Measurements from ENCODE around the gene COX6B2. TPM values are rescaled to one million over a fixed set of nuclear protein-coding genes. Genes with fewer than 3 reads are reported as not detected.

COX6B2 gene
- total RNA-seq, 1 donor from 2014 or later = 0.87 TPM

DNA sequence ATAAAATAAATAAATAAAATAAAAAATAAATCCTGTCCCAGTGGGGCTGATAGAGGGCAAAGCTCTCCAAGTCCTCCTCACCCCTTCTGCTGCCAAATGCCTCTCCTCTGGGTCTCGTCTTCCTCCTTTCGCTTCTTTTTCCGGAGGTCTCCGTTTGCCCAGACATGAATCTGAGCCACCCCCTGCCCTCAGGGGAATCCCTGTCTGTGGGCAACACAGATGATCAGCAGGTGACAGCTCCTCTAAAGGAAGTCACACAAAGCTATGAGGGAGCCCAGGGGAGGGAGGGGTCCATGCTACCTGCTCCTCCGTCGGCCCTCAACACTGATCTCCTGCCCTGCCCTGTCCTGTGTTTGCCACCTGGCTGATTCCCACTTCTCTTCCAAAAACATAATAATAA is 29.9 kb downstream of the COX6B2 start:
- Mint-ChIP-seq H3K4me3 (no peak overlapping the region), H3K27ac (no peak overlapping the region), H3K36me3 (no peaks in the 10 kb centered on the region), H3K27me3 (peaks cover 14% of the 10 kb centered on the region), H3K4me1 (ENCODE audit: unreplicated experiment) (no peaks in the 10 kb centered on the region), H3K9me3 (no peaks in the 10 kb centered on the region)
- DNase-seq (ENCODE audit: extremely low spot score, unreplicated experiment) = no peak
- TF ChIP-seq, protein P1, sequence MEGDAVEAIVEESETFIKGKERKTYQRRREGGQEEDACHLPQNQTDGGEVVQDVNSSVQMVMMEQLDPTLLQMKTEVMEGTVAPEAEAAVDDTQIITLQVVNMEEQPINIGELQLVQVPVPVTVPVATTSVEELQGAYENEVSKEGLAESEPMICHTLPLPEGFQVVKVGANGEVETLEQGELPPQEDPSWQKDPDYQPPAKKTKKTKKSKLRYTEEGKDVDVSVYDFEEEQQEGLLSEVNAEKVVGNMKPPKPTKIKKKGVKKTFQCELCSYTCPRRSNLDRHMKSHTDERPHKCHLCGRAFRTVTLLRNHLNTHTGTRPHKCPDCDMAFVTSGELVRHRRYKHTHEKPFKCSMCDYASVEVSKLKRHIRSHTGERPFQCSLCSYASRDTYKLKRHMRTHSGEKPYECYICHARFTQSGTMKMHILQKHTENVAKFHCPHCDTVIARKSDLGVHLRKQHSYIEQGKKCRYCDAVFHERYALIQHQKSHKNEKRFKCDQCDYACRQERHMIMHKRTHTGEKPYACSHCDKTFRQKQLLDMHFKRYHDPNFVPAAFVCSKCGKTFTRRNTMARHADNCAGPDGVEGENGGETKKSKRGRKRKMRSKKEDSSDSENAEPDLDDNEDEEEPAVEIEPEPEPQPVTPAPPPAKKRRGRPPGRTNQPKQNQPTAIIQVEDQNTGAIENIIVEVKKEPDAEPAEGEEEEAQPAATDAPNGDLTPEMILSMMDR (conservative IDR thresholded peaks at IDR 0.05) = no peak

DNA sequence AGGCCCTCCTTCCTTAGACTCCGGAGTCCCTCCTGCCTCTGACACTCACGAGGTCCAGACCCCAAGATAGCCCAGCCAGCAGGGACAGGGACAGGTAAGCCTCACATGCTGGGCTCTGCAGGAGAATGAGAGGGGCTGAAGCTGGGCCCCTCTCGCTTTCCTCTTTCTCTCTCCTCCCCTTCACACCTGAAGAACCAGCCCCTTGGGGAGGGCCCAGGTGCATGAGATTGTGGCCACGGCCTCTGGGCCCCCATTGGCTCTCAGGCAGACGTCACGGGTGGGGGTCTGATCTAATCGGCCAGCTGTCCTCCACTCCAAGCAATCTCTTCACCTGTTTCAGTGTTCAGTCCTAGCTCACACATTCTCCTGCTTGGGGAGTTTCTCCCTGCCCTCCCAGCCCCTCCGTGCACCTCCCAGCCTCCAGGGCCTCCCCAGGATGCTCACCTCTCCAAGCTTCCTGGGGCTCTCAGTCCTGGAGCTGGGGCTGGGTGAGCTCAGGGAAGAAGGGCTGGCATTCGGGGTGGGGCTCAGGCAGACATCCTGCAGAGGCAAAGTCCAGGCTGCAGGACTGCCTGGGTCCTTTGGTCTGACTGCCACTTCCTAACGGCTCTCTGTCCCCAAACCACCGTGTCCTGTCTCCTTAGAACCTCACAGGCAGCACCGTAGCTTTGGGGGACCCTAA is 32.2 kb downstream of the COX6B2 start:
- H3K27me3 Mint-ChIP-seq = peaks cover 14% of the 10 kb centered on the region
- no peaks in the 10 kb centered on the region for H3K9me3 Mint-ChIP-seq
- DNase-seq (ENCODE audit: extremely low spot score, unreplicated experiment) = no peak
- no peaks in the 10 kb centered on the region for H3K4me1 Mint-ChIP-seq (ENCODE audit: unreplicated experiment)
- TF ChIP-seq, protein P1 (conservative IDR thresholded peaks at IDR 0.05) = no peak
- no peak overlapping the region for H3K4me3 Mint-ChIP-seq
- H3K36me3 Mint-ChIP-seq = no peaks in the 10 kb centered on the region
- H3K27ac Mint-ChIP-seq = no peak overlapping the region

DNA sequence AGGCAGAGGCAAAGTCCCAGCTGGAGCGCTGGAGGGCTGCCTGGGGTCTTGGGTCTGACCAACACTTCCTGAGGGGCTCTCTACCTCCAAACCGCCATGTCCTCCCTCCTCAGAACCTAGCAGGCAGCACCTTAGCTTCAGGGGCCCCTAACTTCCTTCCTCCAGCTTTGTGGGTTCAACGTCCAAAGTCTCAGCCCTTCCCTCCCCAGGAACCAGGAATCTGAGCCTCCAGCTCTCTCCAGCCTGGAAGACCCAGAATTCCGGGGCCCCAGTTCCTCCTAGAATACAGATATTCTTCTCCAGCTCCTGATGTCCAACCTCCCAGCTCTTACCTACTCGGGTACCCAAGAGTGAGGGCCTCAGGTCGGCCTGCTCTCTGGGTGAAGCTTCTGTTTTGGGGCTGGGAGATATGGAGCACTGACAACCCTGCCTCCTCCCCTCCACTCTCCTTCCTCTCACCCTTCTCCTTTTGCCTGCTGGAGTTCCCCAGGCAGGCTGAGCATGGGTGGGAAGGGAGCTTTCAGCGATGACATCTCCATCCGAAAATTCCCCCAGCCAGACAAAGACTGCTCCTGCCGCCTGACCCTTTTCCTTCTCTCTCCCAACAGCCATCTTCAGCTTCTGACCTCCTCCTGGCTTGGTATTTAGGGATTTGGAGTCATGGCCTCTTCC is 32.9 kb downstream of the COX6B2 start:
- no peaks in the 10 kb centered on the region for H3K4me1 Mint-ChIP-seq (ENCODE audit: unreplicated experiment)
- peaks cover 14% of the 10 kb centered on the region for H3K27me3 Mint-ChIP-seq
- peak overlapping the region; percentile 55 for H3K27ac Mint-ChIP-seq
- no peak for DNase-seq (ENCODE audit: extremely low spot score, unreplicated experiment)
- TF ChIP-seq, protein P1 (conservative IDR thresholded peaks at IDR 0.05) = no peak
- no peaks in the 10 kb centered on the region for H3K9me3 Mint-ChIP-seq
- H3K4me3 Mint-ChIP-seq = no peak overlapping the region
- H3K36me3 Mint-ChIP-seq = no peaks in the 10 kb centered on the region

DNA sequence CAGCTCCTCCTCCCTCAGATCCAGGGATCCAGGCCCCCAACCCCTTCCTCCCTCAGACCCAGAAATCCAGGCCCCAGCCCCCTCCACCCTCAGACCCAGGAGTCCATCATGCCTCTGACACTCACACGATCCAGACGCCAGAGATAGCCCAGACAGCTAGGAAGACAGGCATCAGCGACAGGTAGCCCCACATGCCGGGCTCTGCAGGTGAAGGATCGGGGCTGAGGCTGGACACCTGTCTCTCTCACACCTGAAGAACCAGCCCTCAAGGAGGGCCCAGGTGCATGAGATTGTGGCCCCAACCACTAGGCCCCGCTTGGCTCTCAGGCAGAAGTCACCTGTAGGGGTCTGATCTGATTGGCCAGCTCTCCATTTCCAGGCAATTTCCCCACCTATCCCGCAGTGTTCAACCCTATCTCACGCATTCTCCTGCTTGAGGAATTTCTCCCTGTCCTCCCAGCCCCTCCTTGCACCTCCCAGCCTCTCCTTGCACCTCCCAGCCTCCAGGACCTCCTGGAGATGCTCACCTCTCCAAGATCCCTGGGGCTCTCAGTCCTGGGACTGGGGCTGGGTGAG is 33.6 kb downstream of the COX6B2 start:
- no peaks in the 10 kb centered on the region for H3K9me3 Mint-ChIP-seq
- TF ChIP-seq, protein P1 (conservative IDR thresholded peaks at IDR 0.05) = no peak
- no peaks in the 10 kb centered on the region for H3K36me3 Mint-ChIP-seq
- no peak overlapping the region for H3K27ac Mint-ChIP-seq
- H3K27me3 Mint-ChIP-seq = peaks cover 14% of the 10 kb centered on the region
- no peak for DNase-seq (ENCODE audit: extremely low spot score, unreplicated experiment)
- H3K4me1 Mint-ChIP-seq (ENCODE audit: unreplicated experiment) = no peaks in the 10 kb centered on the region
- H3K4me3 Mint-ChIP-seq = no peak overlapping the region

DNA sequence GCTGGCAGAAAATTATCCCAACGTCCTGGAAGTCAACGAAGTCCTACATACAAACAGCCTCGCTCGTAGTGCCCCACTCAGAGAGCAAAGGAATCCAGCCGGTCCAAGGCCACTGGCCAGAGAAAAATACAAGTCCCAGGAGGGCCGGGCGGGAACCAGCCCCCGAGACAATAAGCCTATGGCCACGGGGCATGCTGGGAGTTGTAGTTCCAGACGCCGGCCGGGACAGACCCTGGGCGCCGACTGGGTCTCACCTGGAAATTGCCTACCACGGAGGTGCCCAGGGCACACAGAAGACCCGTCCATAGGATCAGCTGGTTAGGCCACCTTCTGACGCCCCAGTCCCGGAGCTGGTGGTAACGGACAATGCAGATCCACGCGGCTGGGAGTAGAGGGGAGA is 34.7 kb downstream of the COX6B2 start:
- H3K27ac Mint-ChIP-seq = no peak overlapping the region
- no peaks in the 10 kb centered on the region for H3K4me1 Mint-ChIP-seq (ENCODE audit: unreplicated experiment)
- TF ChIP-seq, protein P1 (conservative IDR thresholded peaks at IDR 0.05) = no peak
- H3K4me3 Mint-ChIP-seq = peak overlapping the region; percentile 60
- peaks cover 14% of the 10 kb centered on the region for H3K27me3 Mint-ChIP-seq
- H3K9me3 Mint-ChIP-seq = no peaks in the 10 kb centered on the region
- no peak for DNase-seq (ENCODE audit: extremely low spot score, unreplicated experiment)
- H3K36me3 Mint-ChIP-seq = no peaks in the 10 kb centered on the region

Data from type B pancreatic cell (in vitro differentiated cells).